Gastroesophageal sphincter (tissue), 3 donors: Measurements from ENCODE around the gene PCSK5.

Experiments used
- EP300 ChIP-seq: sonication (generic); formaldehyde crosslinking; IDR thresholded peaks from one replicate; pipeline ENCODE4 v1.6.1; 2017; ENCODE audit warnings: antibody characterized with exemption, mild to moderate bottlenecking
- POLR2A ChIP-seq, 2 donors: fragments of 450-650 bp; IDR thresholded peaks; one replicate each; pipeline ENCODE4 v1.6.1; 2017; ENCODE audit warnings: antibody characterized with exemption in 2 of 2, mild to moderate bottlenecking in 2 of 2, moderate library complexity in 1 of 2
- POLR2AphosphoS5 ChIP-seq: sonication (generic); formaldehyde crosslinking; IDR thresholded peaks from one replicate; pipeline ENCODE4 v1.6.1; 2017; ENCODE audit warnings: antibody characterized with exemption
- TF ChIP-seq, protein P1 (sequence below), 4 experiments: fragments of 200-600 bp in 2 of 4; fragments of 450-650 bp in 2 of 4; sonication (generic) in 1 of 4; IDR thresholded peaks; one replicate each; pipeline ENCODE4 v1.5.1; 2017 to 2019; ENCODE audit warnings: antibody characterized with exemption in 4 of 4, mild to moderate bottlenecking in 2 of 4, moderate library complexity in 2 of 4

GRCh38 chr9:76377791-76378190 lies 487.3 kb downstream of the PCSK5 start:
- no peak for TF ChIP-seq POLR2AphosphoS5
- TF ChIP-seq, protein P1, sequence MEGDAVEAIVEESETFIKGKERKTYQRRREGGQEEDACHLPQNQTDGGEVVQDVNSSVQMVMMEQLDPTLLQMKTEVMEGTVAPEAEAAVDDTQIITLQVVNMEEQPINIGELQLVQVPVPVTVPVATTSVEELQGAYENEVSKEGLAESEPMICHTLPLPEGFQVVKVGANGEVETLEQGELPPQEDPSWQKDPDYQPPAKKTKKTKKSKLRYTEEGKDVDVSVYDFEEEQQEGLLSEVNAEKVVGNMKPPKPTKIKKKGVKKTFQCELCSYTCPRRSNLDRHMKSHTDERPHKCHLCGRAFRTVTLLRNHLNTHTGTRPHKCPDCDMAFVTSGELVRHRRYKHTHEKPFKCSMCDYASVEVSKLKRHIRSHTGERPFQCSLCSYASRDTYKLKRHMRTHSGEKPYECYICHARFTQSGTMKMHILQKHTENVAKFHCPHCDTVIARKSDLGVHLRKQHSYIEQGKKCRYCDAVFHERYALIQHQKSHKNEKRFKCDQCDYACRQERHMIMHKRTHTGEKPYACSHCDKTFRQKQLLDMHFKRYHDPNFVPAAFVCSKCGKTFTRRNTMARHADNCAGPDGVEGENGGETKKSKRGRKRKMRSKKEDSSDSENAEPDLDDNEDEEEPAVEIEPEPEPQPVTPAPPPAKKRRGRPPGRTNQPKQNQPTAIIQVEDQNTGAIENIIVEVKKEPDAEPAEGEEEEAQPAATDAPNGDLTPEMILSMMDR (IDR thresholded peaks at IDR 0.05), result no peak
- no peak for TF ChIP-seq POLR2A (IDR thresholded peaks at IDR 0.05)
- TF ChIP-seq EP300, result no peak
